HG02763 (cell line): ENCODE measurements around the gene PFKFB1.
"Not testable (repeated sequence)": the region's sequence is repeated elsewhere in the genome, so short reads cannot be mapped to it uniquely, and the experiment has no call there.

ENCODE experiments used
- ATAC-seq: cut with Tn5 transposase; IDR thresholded peaks from one replicate; pipeline ENCODE4 v1.9.1; 2021; ENCODE audit warnings: mild to moderate bottlenecking, moderate library complexity; ENCODE audit not compliant: unreplicated experiment

Gene PFKFB1

DNA sequence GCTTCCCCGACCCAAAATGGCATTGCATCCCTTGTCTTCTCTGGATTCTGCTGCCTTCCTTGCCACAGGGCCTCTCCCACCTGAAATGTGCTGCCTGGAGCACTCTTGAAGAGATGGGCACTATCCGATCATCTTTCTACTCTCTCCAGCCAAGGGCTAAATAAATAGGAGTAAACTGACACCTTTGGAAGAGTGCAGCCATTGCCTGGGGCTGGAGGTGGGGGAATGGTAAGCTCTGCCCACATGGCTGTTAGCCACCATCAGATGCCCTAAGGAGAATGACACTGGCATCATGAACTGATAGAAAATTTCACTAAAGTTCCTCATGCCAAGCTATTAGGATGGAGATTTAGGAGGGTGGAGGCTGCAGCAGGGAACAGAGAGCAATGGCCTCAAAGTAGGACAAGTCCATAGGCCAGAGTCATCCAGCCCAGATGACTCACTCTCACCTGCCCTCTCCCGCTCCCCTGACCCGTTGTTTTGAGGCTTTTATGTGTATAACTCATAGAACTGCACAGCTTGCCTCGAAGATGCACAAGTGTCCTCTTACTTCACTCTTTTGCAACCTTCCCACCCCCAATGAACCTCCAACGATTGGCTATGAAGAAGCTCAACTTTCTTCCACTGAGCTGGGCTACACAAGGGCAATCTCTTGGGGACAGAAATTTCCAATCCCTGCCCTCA is 822 bp upstream of the PFKFB1 start:
- no peak for ATAC-seq

DNA sequence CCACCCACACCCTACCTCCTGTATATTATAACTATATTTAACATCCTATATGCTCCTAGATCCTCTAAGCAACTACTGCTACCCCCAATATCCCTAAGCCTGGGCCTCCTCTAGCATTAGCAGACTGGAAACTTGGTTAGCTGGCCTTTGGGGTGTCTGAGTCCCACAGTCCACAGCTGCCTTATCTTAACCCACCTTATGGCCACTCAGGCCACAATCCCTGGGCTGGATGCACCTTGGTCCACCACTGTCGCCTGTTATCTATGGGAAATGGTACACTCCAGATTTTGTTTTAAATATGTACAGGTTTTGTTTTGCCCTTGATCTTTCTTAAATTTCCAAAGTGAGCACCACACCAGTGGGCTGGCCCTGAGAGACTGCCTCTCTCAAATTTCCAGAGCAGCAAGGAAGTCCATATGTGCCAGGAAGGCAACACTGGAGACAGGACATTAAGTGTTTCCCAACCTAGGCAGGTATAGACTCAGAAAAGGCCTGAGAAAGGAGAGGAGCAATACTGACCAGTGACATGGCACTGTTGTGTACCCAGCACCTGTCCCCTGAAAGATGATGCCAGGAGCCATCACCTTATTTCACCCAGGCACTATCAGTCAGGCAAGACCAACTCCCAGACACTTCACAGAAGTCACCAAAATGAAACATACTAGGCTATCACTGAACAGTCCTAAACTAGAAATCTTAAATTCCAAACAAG is 921 bp downstream of the PFKFB1 start:
- no peak for ATAC-seq

- no peak for ATAC-seq
Observed at GRCh38 chrX:54991706-54992105, 2.3 kb downstream of the PFKFB1 start.

- not testable (repeated sequence) for ATAC-seq
Observed at GRCh38 chrX:54983306-54983705, 10.7 kb downstream of the PFKFB1 start.

GRCh38 chrX:54980334-54980733 is 13.7 kb downstream of the PFKFB1 start:
- ATAC-seq, result no peak

- no peak for ATAC-seq
Observed at GRCh38 chrX:54979432-54979831, 14.6 kb downstream of the PFKFB1 start.

- ATAC-seq, result no peak
Observed at GRCh38 chrX:54978448-54978847, 15.5 kb downstream of the PFKFB1 start.

- ATAC-seq, result no peak
Observed at GRCh38 chrX:54977387-54977786, 16.6 kb downstream of the PFKFB1 start.

DNA sequence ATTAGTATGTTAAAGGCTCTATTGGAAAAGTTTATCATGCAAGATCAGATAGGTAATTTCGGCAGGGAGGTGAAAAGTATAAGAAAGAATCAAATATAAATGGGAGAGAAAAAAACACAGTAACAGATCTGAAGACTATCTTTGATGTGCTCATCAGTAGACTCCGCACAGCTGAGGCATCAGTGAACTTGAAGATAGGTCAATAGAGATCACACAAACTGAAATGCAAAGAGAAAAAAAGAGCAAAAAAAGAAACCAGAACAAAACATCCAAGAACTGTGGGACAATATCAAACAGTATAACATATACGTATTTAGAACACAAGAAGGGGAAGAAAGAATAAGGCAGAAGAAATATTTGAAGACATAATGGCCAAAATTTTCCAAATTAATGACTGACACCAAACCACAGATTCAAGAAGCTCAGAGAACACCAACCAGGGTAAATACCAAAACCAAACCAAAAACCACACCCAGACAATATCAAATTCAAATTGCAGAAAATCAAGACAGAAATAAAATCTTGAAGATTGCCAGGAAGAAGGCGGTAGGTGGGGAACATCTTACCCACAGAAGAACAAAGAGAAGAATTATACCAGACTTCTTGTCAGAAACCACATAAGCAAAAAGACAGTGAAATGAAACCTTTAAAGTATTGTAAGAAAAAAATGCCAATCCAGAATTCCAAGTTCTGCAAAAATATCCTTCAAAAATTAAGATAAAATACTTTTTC is 29.1 kb downstream of the PFKFB1 start:
- ATAC-seq, result no peak

- no peak for ATAC-seq
Observed at GRCh38 chrX:54961750-54962149, 32.2 kb downstream of the PFKFB1 start.

DNA sequence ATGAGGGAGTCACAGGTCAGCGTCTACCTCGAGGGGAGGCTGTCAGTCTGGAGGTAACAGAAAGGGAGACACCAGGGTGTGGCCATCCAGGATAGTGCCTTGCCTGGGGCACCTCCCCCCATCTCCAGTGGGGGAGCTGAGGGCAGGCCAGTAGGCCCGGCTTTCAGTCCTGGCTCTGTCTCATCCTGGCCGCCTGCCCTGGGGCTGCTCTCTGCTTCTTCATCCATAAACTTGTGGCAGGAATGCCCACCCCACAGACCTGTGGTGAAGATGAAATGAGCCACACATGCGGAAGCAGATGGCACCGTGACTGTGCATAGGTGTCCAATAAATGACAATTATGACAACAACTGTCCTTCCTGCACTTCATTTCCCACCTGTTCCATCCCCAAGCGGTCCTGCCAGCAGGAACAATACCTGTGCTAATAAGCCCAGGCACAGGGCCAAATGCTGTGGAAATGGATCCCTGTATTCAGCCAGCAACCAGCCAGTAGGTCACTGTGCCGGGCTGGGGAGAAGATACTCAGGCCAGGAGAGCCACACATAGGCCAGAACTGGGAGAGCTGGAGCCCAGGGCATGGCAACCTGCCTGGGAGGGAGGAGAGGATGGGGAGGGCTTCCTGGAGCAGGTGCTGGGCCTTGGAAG is 43.1 kb downstream of the PFKFB1 start:
- no peak for ATAC-seq

DNA sequence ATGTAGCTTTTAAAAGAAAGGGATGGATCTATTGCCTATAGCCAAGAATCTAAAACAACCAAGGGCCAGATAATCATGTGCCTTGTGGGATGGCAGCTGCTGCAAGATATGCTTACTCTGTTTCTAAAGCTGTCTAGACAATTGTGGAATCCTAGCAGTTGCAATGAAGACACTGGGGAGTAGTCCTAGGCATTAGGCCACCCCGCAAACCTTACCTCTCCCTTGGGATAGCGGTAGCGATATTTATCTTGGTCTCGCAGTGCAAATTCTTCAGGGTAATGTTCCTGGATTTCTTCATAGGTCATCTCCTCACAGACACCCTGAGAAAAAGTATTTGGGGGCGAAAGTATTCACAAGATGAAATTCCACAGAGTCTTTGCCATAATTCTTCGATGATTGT is 48.8 kb downstream of the PFKFB1 start:
- ATAC-seq, result no peak

DNA sequence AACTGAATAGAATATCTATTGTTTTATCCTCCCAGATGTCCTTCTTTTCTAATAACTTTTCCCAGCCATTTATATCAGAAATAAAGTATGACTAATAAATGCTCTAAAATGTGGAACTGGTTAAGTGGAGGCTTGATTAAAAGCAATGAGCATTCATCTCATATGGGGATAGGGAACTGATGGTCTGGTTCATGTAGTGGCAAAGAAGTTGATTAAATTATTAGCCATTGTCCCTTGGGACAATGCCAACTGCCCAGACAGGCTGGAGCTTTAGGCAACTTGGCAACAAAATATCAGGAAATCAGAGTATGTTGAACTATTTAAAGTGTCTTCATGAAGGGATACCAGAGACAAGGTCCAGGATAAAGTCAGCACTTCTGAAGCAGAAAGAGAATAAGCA is 49.2 kb downstream of the PFKFB1 start:
- no peak for ATAC-seq

GRCh38 chrX:54937416-54937815 is 56.6 kb downstream of the PFKFB1 start:
- no peak for ATAC-seq

GRCh38 chrX:54935306-54935705 is 58.7 kb downstream of the PFKFB1 start:
- no peak for ATAC-seq

GRCh38 chrX:54934890-54935289 is 59.1 kb downstream of the PFKFB1 start:
- no peak for ATAC-seq

- ATAC-seq, result no peak
Observed at GRCh38 chrX:54934058-54934457, 59.9 kb downstream of the PFKFB1 start.

DNA sequence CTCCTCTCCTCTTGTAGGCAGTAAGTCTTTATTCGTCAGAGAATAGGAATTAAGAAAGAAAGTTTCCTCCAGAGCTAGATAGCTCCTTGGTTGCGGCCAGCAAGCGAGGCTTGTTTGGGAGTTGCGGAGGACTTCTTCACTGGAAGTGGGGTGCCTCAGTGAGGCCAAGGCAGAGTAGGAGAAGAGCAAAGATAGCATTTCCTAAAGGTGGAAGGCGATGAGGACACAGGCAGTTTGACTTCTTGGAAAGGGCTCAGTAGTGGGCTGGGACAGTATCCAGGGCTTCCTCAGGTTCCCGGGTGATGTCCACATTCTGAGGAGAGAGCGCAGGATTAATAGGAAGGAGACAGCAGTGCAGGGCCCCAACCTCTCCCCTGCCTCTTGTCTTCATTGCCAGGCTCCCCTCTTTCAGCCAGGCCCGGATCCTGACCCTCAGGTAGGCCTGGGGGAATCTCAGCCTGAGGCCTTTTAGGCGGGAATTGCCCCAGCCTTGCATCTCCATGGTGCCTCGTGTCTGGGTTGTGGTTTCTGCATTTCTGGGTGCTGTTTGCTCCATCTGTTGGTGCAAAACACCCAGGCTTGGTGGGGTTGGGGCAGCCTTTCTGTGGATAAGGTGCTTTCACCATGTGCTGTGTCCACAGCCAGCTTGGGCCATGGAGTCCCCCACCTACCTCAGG is 60.7 kb downstream of the PFKFB1 start:
- no peak for ATAC-seq

- no peak for ATAC-seq
Observed at GRCh38 chrX:54931107-54931506, 62.9 kb downstream of the PFKFB1 start.

DNA sequence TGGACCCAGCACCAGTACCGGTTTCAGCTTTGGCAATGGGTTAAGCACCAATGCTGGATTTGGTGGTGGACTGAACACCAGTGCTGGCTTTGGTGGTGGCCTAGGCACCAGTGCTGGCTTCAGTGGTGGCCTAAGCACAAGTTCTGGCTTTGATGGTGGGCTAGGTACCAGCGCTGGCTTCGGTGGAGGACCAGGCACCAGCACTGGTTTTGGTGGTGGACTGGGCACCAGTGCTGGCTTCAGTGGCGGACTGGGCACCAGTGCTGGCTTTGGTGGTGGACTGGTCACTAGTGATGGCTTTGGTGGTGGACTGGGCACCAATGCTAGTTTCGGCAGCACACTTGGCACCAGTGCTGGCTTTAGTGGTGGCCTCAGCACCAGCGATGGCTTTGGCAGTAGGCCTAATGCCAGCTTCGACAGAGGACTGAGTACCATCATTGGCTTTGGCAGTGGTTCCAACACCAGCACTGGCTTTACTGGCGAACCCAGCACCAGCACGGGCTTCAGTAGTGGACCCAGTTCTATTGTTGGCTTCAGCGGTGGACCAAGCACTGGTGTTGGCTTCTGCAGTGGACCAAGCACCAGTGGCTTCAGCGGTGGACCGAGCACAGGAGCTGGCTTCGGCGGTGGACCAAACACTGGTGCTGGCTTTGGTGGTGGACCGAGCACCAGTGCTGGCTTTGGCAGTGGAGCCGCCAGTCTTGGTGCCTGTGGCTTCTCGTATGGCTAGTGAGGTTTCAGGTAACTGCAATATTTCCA is 63.5 kb downstream of the PFKFB1 start:
- no peak for ATAC-seq
